Prostate gland (tissue), 2 donors: ENCODE results near the gene EPAS1.

ENCODE experiments used
- CTCF ChIP-seq, 4 experiments: fragments of 200-600 bp in 2 of 4; fragments of 450-650 bp in 2 of 4; sonication (generic) in 2 of 4; IDR thresholded peaks; 1 replicate in 3 of 4; 2 replicates in 1 of 4; pipeline ENCODE4 v1.5.1; 2016 to 2019; ENCODE audit warnings: antibody characterized with exemption in 4 of 4, mild to moderate bottlenecking in 2 of 4, moderate library complexity in 2 of 4
- POLR2A ChIP-seq: fragments of 450-650 bp; IDR thresholded peaks from one replicate; pipeline ENCODE4 v1.6.1; 2016; ENCODE audit warnings: antibody characterized with exemption, mild to moderate bottlenecking

- TF ChIP-seq POLR2A (no peak), CTCF (IDR thresholded peaks at IDR 0.05) (no peak)
Observed at GRCh38 chr2:46428911-46429436, 131.8 kb downstream of the EPAS1 start.
